Measurements from ENCODE around the gene FFAR3.

DNA sequence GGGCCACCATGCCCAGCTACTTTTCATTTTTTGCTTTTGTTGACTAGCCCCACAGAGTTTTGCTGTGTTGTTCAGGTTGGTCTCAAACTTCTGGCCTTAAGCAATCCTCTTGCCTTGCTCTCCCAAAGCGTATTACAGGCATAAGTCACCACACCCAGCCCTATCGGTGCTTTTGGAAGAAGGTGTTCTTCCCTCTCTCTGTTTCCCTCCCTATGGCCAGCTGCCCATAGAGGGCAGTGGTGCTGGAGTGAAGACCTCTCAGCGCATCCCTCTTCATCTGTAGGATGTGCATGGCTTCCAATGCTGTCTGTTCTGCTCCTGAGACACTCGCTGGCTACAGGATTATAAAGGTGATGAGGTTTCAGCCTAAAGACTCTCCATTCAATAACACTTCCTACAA, 30.6 kb upstream of the FFAR3 start:
- TF ChIP-seq, protein P1, sequence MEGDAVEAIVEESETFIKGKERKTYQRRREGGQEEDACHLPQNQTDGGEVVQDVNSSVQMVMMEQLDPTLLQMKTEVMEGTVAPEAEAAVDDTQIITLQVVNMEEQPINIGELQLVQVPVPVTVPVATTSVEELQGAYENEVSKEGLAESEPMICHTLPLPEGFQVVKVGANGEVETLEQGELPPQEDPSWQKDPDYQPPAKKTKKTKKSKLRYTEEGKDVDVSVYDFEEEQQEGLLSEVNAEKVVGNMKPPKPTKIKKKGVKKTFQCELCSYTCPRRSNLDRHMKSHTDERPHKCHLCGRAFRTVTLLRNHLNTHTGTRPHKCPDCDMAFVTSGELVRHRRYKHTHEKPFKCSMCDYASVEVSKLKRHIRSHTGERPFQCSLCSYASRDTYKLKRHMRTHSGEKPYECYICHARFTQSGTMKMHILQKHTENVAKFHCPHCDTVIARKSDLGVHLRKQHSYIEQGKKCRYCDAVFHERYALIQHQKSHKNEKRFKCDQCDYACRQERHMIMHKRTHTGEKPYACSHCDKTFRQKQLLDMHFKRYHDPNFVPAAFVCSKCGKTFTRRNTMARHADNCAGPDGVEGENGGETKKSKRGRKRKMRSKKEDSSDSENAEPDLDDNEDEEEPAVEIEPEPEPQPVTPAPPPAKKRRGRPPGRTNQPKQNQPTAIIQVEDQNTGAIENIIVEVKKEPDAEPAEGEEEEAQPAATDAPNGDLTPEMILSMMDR (IDR thresholded peaks at IDR 0.05): no peak
- no peak for TF ChIP-seq EP300 (IDR thresholded peaks at IDR 0.05)
- no peak for TF ChIP-seq POLR2A (IDR thresholded peaks at IDR 0.05)
